Activated CD4-positive, alpha-beta T cell treated with anti-CD3 and anti-CD28 coated beads, Interleukin-2, Interleukin-4, amounts not matched to agents 100 ng/mL and 50 ng/mL, durations not matched to agents 16 hours and 8 hours (primary cell): ENCODE data around the gene MRPL2.
"Not testable (repeated sequence)": the region's sequence is repeated elsewhere in the genome, so short reads cannot be mapped to it uniquely, and the experiment has no call there.

Experiments
- DNase-seq: peaks from one replicate; pipeline ENCODE4 v3.0.0-alpha.2; 2020; ENCODE audit warnings: low spot score

The MRPL2 gene

GRCh38 chr6:43052842-43053544 is 6.2 kb downstream of the MRPL2 start:
- DNase-seq, result peak; percentile 9

- no peak for DNase-seq
These were observed 6.9 kb downstream of the MRPL2 start for GRCh38 chr6:43052225-43052841.

- DNase-seq, result no peak
These were observed 8.3 kb downstream of the MRPL2 start for GRCh38 chr6:43050981-43051380.

GRCh38 chr6:43047998-43048397 is 11.2 kb downstream of the MRPL2 start:
- no peak for DNase-seq

GRCh38 chr6:43045371-43045930 is 13.8 kb downstream of the MRPL2 start:
- DNase-seq, result no peak

GRCh38 chr6:43043310-43043709 is 15.9 kb downstream of the MRPL2 start:
- no peak for DNase-seq

- DNase-seq, result not testable (repeated sequence)
These were observed 17.8 kb downstream of the MRPL2 start for GRCh38 chr6:43041475-43041874.

- DNase-seq, result no peak
These were observed 18.5 kb downstream of the MRPL2 start for GRCh38 chr6:43040542-43041257.

- no peak for DNase-seq
These were observed 20.5 kb downstream of the MRPL2 start for GRCh38 chr6:43038727-43039126.

GRCh38 chr6:43037706-43038105 is 21.5 kb downstream of the MRPL2 start:
- DNase-seq, result no peak

- DNase-seq, result no peak
These were observed 22.0 kb downstream of the MRPL2 start for GRCh38 chr6:43037197-43037596.

GRCh38 chr6:43036712-43037111 is 22.5 kb downstream of the MRPL2 start:
- no peak for DNase-seq

- DNase-seq, result no peak
These were observed 23.6 kb downstream of the MRPL2 start for GRCh38 chr6:43035495-43036194.

- DNase-seq, result no peak
These were observed 25.1 kb downstream of the MRPL2 start for GRCh38 chr6:43034190-43034525.

GRCh38 chr6:43033496-43034189 is 25.6 kb downstream of the MRPL2 start:
- DNase-seq, result no peak

GRCh38 chr6:43032326-43032725 is 26.9 kb downstream of the MRPL2 start:
- DNase-seq, result no peak

- no peak for DNase-seq
These were observed 30.1 kb downstream of the MRPL2 start for GRCh38 chr6:43029120-43029519.

GRCh38 chr6:43026365-43026764 is 32.9 kb downstream of the MRPL2 start:
- no peak for DNase-seq

GRCh38 chr6:43024436-43024835 is 34.8 kb downstream of the MRPL2 start:
- DNase-seq, result peak; percentile 48

GRCh38 chr6:43021270-43022047 is 37.8 kb downstream of the MRPL2 start, which contains the start of gene RRP36:
Gene RRP36, plus strand, starts transcription at chr6:43021623. Its CDS starts 32 bp downstream, at chr6:43021655.
- DNase-seq, result peak; percentile 81

- no peak for DNase-seq
These were observed 38.4 kb downstream of the MRPL2 start for GRCh38 chr6:43020847-43021246.
